Activated naive CD8-positive, alpha-beta T cell treated with anti-CD3 and anti-CD28 coated beads, Interleukin-2, amount 50 U/mL, for 24 hours (primary cell): Measurements from ENCODE around the gene RARB.

ENCODE experiments used
- ATAC-seq: fragments of 150-1000 bp; cut with Tn5 transposase; one replicate; pipeline ENCODE4 v1.10.0; 2021
- DNase-seq: peaks from one replicate; pipeline ENCODE4 v3.0.0; 2021
- H3K27ac Mint-ChIP-seq: one replicate; pipeline ENCODE4 v1.8.0; 2021; ENCODE audit warnings: mild to moderate bottlenecking, mixed read lengths
- H3K27me3 Mint-ChIP-seq: one replicate; pipeline ENCODE4 v1.8.0; 2021; ENCODE audit warnings: mixed read lengths
- H3K36me3 Mint-ChIP-seq: one replicate; pipeline ENCODE4 v1.8.0; 2021; ENCODE audit warnings: low read depth, mixed read lengths
- H3K4me1 Mint-ChIP-seq: one replicate; pipeline ENCODE4 v1.8.0; 2021; ENCODE audit warnings: mixed read lengths
- H3K4me3 Mint-ChIP-seq: one replicate; pipeline ENCODE4 v1.8.0; 2021; ENCODE audit warnings: mild to moderate bottlenecking, moderate library complexity, mixed read lengths
- H3K9me3 Mint-ChIP-seq: one replicate; pipeline ENCODE4 v1.8.0; 2021; ENCODE audit warnings: mixed read lengths

Gene RARB

GRCh38 chr3:25566358-25566920 is 138.4 kb downstream of the RARB start:
- DNase-seq (no peak), ATAC-seq (no peak)
- no peaks in the 10 kb centered on the region for H3K4me1 Mint-ChIP-seq
- no peaks in the 10 kb centered on the region for H3K9me3 Mint-ChIP-seq
- H3K27ac Mint-ChIP-seq: no peak overlapping the region
- H3K4me3 Mint-ChIP-seq: no peak overlapping the region
- no peaks in the 10 kb centered on the region for H3K27me3 Mint-ChIP-seq
- H3K36me3 Mint-ChIP-seq: no peaks in the 10 kb centered on the region

- DNase-seq (no peak), ATAC-seq (no peak)
- Mint-ChIP-seq H3K36me3 (no peaks in the 10 kb centered on the region), H3K4me3 (no peak overlapping the region), H3K27me3 (no peaks in the 10 kb centered on the region), H3K9me3 (no peaks in the 10 kb centered on the region), H3K27ac (no peak overlapping the region), H3K4me1 (no peaks in the 10 kb centered on the region)
Measured at GRCh38 chr3:25567388-25567787, 139.3 kb downstream of the RARB start.

GRCh38 chr3:25567806-25568524 is 139.9 kb downstream of the RARB start:
- Mint-ChIP-seq H3K27me3 (no peaks in the 10 kb centered on the region), H3K27ac (no peak overlapping the region), H3K4me3 (no peak overlapping the region), H3K4me1 (no peaks in the 10 kb centered on the region), H3K36me3 (no peaks in the 10 kb centered on the region), H3K9me3 (no peaks in the 10 kb centered on the region)
- ATAC-seq (no peak), DNase-seq (no peak)

- H3K27ac Mint-ChIP-seq: no peak overlapping the region
- DNase-seq: no peak
- no peak for ATAC-seq
- no peaks in the 10 kb centered on the region for H3K36me3 Mint-ChIP-seq
- no peaks in the 10 kb centered on the region for H3K9me3 Mint-ChIP-seq
- no peak overlapping the region for H3K4me3 Mint-ChIP-seq
- H3K4me1 Mint-ChIP-seq: no peaks in the 10 kb centered on the region
- H3K27me3 Mint-ChIP-seq: no peaks in the 10 kb centered on the region
Measured at GRCh38 chr3:25568525-25569078, 140.5 kb downstream of the RARB start.

GRCh38 chr3:25571285-25571684 is 143.2 kb downstream of the RARB start:
- no peaks in the 10 kb centered on the region for H3K27me3 Mint-ChIP-seq
- no peaks in the 10 kb centered on the region for H3K36me3 Mint-ChIP-seq
- H3K4me1 Mint-ChIP-seq: no peaks in the 10 kb centered on the region
- H3K27ac Mint-ChIP-seq: no peak overlapping the region
- no peaks in the 10 kb centered on the region for H3K9me3 Mint-ChIP-seq
- ATAC-seq (no peak), DNase-seq (no peak)
- H3K4me3 Mint-ChIP-seq: no peak overlapping the region

GRCh38 chr3:25572336-25572735 is 144.3 kb downstream of the RARB start:
- no peak overlapping the region for H3K27ac Mint-ChIP-seq
- DNase-seq (no peak), ATAC-seq (no peak)
- no peaks in the 10 kb centered on the region for H3K36me3 Mint-ChIP-seq
- no peak overlapping the region for H3K4me3 Mint-ChIP-seq
- no peaks in the 10 kb centered on the region for H3K4me1 Mint-ChIP-seq
- H3K27me3 Mint-ChIP-seq: peaks cover 3% of the 10 kb centered on the region
- H3K9me3 Mint-ChIP-seq: no peaks in the 10 kb centered on the region

GRCh38 chr3:25572919-25573385 is 144.9 kb downstream of the RARB start:
- no peaks in the 10 kb centered on the region for H3K4me1 Mint-ChIP-seq
- no peaks in the 10 kb centered on the region for H3K9me3 Mint-ChIP-seq
- H3K4me3 Mint-ChIP-seq: no peak overlapping the region
- ATAC-seq: no peak
- DNase-seq: no peak
- no peaks in the 10 kb centered on the region for H3K36me3 Mint-ChIP-seq
- peaks cover 4% of the 10 kb centered on the region for H3K27me3 Mint-ChIP-seq
- no peak overlapping the region for H3K27ac Mint-ChIP-seq

GRCh38 chr3:25573386-25574171 is 145.5 kb downstream of the RARB start:
- Mint-ChIP-seq H3K4me3 (no peak overlapping the region), H3K36me3 (no peaks in the 10 kb centered on the region), H3K9me3 (no peaks in the 10 kb centered on the region), H3K27me3 (peaks cover 4% of the 10 kb centered on the region), H3K27ac (no peak overlapping the region), H3K4me1 (no peaks in the 10 kb centered on the region)
- DNase-seq: no peak
- no peak for ATAC-seq

- DNase-seq (no peak), ATAC-seq (no peak)
- no peak overlapping the region for H3K27ac Mint-ChIP-seq
- H3K4me1 Mint-ChIP-seq: no peaks in the 10 kb centered on the region
- H3K9me3 Mint-ChIP-seq: no peaks in the 10 kb centered on the region
- H3K4me3 Mint-ChIP-seq: no peak overlapping the region
- H3K27me3 Mint-ChIP-seq: peaks cover 4% of the 10 kb centered on the region
- H3K36me3 Mint-ChIP-seq: no peaks in the 10 kb centered on the region
Measured at GRCh38 chr3:25574172-25574765, 146.2 kb downstream of the RARB start.

- H3K27me3 Mint-ChIP-seq: peaks cover 4% of the 10 kb centered on the region
- H3K4me1 Mint-ChIP-seq: no peaks in the 10 kb centered on the region
- no peak overlapping the region for H3K4me3 Mint-ChIP-seq
- H3K9me3 Mint-ChIP-seq: no peaks in the 10 kb centered on the region
- no peak overlapping the region for H3K27ac Mint-ChIP-seq
- no peaks in the 10 kb centered on the region for H3K36me3 Mint-ChIP-seq
- ATAC-seq (no peak), DNase-seq (no peak)
Measured at GRCh38 chr3:25575001-25575400, 146.9 kb downstream of the RARB start.

- H3K27ac Mint-ChIP-seq: no peak overlapping the region
- peaks cover 4% of the 10 kb centered on the region for H3K27me3 Mint-ChIP-seq
- no peaks in the 10 kb centered on the region for H3K4me1 Mint-ChIP-seq
- H3K9me3 Mint-ChIP-seq: no peaks in the 10 kb centered on the region
- no peaks in the 10 kb centered on the region for H3K36me3 Mint-ChIP-seq
- ATAC-seq: no peak
- H3K4me3 Mint-ChIP-seq: no peak overlapping the region
- no peak for DNase-seq
Measured at GRCh38 chr3:25576146-25576545, 148.1 kb downstream of the RARB start.

- no peak for ATAC-seq
- Mint-ChIP-seq H3K36me3 (no peaks in the 10 kb centered on the region), H3K27me3 (peaks cover 4% of the 10 kb centered on the region), H3K9me3 (no peaks in the 10 kb centered on the region), H3K27ac (no peak overlapping the region), H3K4me1 (no peaks in the 10 kb centered on the region), H3K4me3 (no peak overlapping the region)
- DNase-seq: no peak
Measured at GRCh38 chr3:25576831-25577454, 148.9 kb downstream of the RARB start.

GRCh38 chr3:25578059-25578458 is 150.0 kb downstream of the RARB start:
- no peak overlapping the region for H3K4me3 Mint-ChIP-seq
- H3K4me1 Mint-ChIP-seq: no peaks in the 10 kb centered on the region
- no peak for ATAC-seq
- H3K9me3 Mint-ChIP-seq: no peaks in the 10 kb centered on the region
- peaks cover 4% of the 10 kb centered on the region for H3K27me3 Mint-ChIP-seq
- no peak for DNase-seq
- no peak overlapping the region for H3K27ac Mint-ChIP-seq
- H3K36me3 Mint-ChIP-seq: no peaks in the 10 kb centered on the region

GRCh38 chr3:25580534-25580933 is 152.5 kb downstream of the RARB start:
- no peaks in the 10 kb centered on the region for H3K36me3 Mint-ChIP-seq
- no peak overlapping the region for H3K4me3 Mint-ChIP-seq
- no peaks in the 10 kb centered on the region for H3K9me3 Mint-ChIP-seq
- H3K27ac Mint-ChIP-seq: no peak overlapping the region
- DNase-seq: no peak
- peaks cover 4% of the 10 kb centered on the region for H3K27me3 Mint-ChIP-seq
- ATAC-seq: no peak
- H3K4me1 Mint-ChIP-seq: no peaks in the 10 kb centered on the region
